Thyroid gland (tissue), 4 donors: ENCODE data around the gene MSTO1. TPM values are rescaled to one million over a fixed set of nuclear protein-coding genes. Genes with fewer than 3 reads are reported as not detected.
A peak's percentile ranks its signal among the peaks of the same experiment; 100 is the strongest.
"Not testable (repeated sequence)": the region's sequence is repeated elsewhere in the genome, so short reads cannot be mapped to it uniquely, and the experiment has no call there.

Experiments used
- DNase-seq, 2 donors: peaks; one replicate each; pipeline ENCODE4 v3.0.0-alpha.2; 2019
- H3K27ac ChIP-seq, 3 donors: fragments of 200-600 bp; sonication (generic); 1 replicate in 2 of 3; 2 replicates in 1 of 3; pipeline ENCODE4 v1.5.1; 2016 to 2019; ENCODE audit warnings: mild to moderate bottlenecking in 1 of 3, moderate library complexity in 1 of 3
- H3K27me3 ChIP-seq: fragments of 200-600 bp; sonication (generic); one replicate; pipeline ENCODE4 v1.5.1; 2019
- H3K36me3 ChIP-seq, 2 donors: fragments of 200-600 bp; sonication (generic); one replicate each; pipeline ENCODE4 v1.5.1; 2016 to 2019
- H3K4me1 ChIP-seq, 2 donors: fragments of 200-600 bp; sonication (generic); one replicate each; pipeline ENCODE4 v1.5.1; 2017 to 2019
- H3K4me3 ChIP-seq, 3 donors: fragments of 200-600 bp; sonication (generic); replicated peaks in 1 of 3; 1 replicate in 2 of 3; 2 replicates in 1 of 3; pipeline ENCODE4 v1.5.1; 2016; ENCODE audit warnings: mild to moderate bottlenecking in 1 of 3
- H3K9me3 ChIP-seq: fragments of 200-600 bp; sonication (generic); one replicate; pipeline ENCODE4 v1.5.1; 2017
- POLR2A ChIP-seq, 2 donors: fragments of 450-650 bp; IDR thresholded peaks; one replicate each; pipeline ENCODE4 v1.6.1; 2017; ENCODE audit warnings: antibody characterized with exemption in 2 of 2, mild to moderate bottlenecking in 2 of 2, moderate library complexity in 1 of 2
- WGBS, 2 donors: methylation state at CpG; one replicate each; pipeline ENCODE4 v1.1.5; 2017; 5-methylcytosine and 5-hydroxymethylcytosine counted together
- intact Hi-C: fragments of 100-400 bp; cut with DNase I; formaldehyde crosslinking; loops from one replicate; pipeline ENCODE4 v1.15.1; 2023
- total RNA-seq, 4 donors: library from RNA; depleted of rRNA; stranded (reverse); fragments of >200 nt; gene quantifications; one replicate each; pipeline ENCODE4 v1.2.3, GENCODE V29; 2016
- TF ChIP-seq, protein P1 (sequence below), 6 experiments: fragments of 200-600 bp in 3 of 6; fragments of 450-650 bp in 3 of 6; sonication (generic) in 3 of 6; IDR thresholded peaks; one replicate each; pipeline ENCODE4 v1.5.1; 2016 to 2019; ENCODE audit warnings: antibody characterized with exemption in 6 of 6, mild to moderate bottlenecking in 2 of 6, inconsistent platforms in 1 of 6, moderate library complexity in 1 of 6

MSTO1 gene
- total RNA-seq, 4 donors from 2014 or later: 8.3 to 31.9 (median 18.6) TPM

GRCh38 chr1:155570593-155570990, 39.4 kb upstream of the MSTO1 start:
- H3K36me3 ChIP-seq: no peaks in the 10 kb centered on the region
- H3K27me3 ChIP-seq: no peaks in the 10 kb centered on the region
- H3K27ac ChIP-seq: no peak overlapping the region
- H3K4me3 ChIP-seq: no peak overlapping the region
- DNase-seq: no peak
- 86 to 92% methylated on average over 4 of the region's 4 CpGs for WGBS, 2 donors
- no peaks in the 10 kb centered on the region for H3K4me1 ChIP-seq
- no peak for TF ChIP-seq POLR2A (IDR thresholded peaks at IDR 0.05)
- TF ChIP-seq, protein P1, sequence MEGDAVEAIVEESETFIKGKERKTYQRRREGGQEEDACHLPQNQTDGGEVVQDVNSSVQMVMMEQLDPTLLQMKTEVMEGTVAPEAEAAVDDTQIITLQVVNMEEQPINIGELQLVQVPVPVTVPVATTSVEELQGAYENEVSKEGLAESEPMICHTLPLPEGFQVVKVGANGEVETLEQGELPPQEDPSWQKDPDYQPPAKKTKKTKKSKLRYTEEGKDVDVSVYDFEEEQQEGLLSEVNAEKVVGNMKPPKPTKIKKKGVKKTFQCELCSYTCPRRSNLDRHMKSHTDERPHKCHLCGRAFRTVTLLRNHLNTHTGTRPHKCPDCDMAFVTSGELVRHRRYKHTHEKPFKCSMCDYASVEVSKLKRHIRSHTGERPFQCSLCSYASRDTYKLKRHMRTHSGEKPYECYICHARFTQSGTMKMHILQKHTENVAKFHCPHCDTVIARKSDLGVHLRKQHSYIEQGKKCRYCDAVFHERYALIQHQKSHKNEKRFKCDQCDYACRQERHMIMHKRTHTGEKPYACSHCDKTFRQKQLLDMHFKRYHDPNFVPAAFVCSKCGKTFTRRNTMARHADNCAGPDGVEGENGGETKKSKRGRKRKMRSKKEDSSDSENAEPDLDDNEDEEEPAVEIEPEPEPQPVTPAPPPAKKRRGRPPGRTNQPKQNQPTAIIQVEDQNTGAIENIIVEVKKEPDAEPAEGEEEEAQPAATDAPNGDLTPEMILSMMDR (IDR thresholded peaks at IDR 0.05): no peak
- H3K9me3 ChIP-seq: no peaks in the 10 kb centered on the region
- intact Hi-C loops: no loop called here

DNA sequence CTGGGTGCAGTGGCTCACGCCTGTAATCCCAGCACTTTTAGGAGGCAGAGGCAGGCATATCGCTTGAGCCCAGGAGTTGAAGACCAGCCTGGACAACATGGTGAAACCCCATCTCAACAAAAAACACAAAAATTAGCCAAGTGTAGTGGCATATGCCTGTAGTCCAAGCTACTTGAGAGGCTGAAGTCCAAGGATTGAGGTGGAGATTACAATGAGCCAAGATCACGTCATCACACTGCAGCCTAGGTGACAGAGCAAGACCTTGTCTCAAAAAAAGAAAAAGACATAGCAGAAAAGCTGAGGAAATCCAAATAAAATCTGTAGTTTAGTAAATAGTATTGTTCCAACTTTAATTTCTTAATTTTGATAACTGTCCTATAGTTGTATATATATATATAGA, 35.9 kb upstream of the MSTO1 start:
- DNase-seq: peak in 1 of 2 donors; percentile 7
- no peaks in the 10 kb centered on the region for H3K27me3 ChIP-seq
- no peaks in the 10 kb centered on the region for H3K9me3 ChIP-seq
- no peaks in the 10 kb centered on the region for H3K4me1 ChIP-seq
- no peak overlapping the region for H3K4me3 ChIP-seq
- intact Hi-C loops: no loop called here
- TF ChIP-seq, protein P1 (IDR thresholded peaks at IDR 0.05): no peak
- TF ChIP-seq POLR2A (IDR thresholded peaks at IDR 0.05): no peak
- no peaks in the 10 kb centered on the region for H3K36me3 ChIP-seq
- H3K27ac ChIP-seq: no peak overlapping the region
- 78 to 84% methylated on average over 3 of the region's 3 CpGs for WGBS, 2 donors

DNA sequence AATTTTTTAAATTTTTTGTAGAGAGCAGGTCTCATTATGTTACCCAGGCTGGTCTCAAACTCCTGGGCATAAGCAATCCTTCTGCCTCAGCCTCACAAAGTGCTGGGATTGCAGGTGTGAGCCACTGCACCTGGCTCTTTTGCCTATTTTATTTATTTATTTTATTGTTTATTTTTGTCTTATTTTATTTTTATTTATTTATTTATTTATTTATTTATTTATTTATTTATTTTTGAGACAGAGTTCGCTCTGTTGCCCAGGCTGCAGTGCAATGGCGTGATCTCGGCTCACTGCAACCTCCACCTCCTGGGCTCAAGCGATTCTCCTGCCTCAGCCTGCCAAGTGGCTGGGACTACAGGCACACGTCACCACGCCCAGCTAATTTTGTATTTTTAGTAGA, 34.4 kb upstream of the MSTO1 start:
- intact Hi-C loops, DNase-seq, H3K9me3 ChIP-seq, H3K4me1 ChIP-seq, H3K36me3 ChIP-seq, H3K27ac ChIP-seq, H3K27me3 ChIP-seq, H3K4me3 ChIP-seq: not testable (repeated sequence)
- WGBS, 2 donors: 98 to 99% methylated on average over 6 of the region's 6 CpGs

DNA sequence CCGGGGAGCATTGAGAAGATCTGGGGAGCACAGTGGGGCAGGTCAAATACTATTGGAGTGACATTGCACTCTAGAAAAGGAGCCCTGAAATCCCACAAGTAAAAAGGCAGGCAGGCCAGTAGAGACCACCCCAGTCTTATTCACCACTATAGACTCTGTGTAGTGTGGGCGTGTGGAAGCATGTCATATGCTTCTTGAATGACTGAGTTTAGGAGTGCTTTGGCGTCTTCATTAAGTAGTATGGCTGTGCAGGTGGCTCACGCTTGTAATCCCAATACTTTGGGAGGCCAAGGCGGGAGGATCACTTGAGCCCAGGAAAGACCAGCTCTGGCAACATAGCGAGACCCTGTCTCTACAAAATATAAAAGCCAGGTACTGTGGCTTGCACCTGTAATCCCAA, 26.2 kb upstream of the MSTO1 start:
- H3K27me3 ChIP-seq, DNase-seq, H3K4me3 ChIP-seq, H3K9me3 ChIP-seq, H3K27ac ChIP-seq, H3K4me1 ChIP-seq, H3K36me3 ChIP-seq, intact Hi-C loops: not testable (repeated sequence)
- 83 to 84% methylated on average over 6 of the region's 6 CpGs for WGBS, 2 donors

GRCh38 chr1:155589282-155589681, 20.7 kb upstream of the MSTO1 start:
- DNase-seq, H3K27me3 ChIP-seq, H3K27ac ChIP-seq, H3K9me3 ChIP-seq, H3K36me3 ChIP-seq, H3K4me3 ChIP-seq, intact Hi-C loops, H3K4me1 ChIP-seq: not testable (repeated sequence)
- WGBS, 2 donors: 83 to 98% methylated on average over 3 of the region's 3 CpGs

DNA sequence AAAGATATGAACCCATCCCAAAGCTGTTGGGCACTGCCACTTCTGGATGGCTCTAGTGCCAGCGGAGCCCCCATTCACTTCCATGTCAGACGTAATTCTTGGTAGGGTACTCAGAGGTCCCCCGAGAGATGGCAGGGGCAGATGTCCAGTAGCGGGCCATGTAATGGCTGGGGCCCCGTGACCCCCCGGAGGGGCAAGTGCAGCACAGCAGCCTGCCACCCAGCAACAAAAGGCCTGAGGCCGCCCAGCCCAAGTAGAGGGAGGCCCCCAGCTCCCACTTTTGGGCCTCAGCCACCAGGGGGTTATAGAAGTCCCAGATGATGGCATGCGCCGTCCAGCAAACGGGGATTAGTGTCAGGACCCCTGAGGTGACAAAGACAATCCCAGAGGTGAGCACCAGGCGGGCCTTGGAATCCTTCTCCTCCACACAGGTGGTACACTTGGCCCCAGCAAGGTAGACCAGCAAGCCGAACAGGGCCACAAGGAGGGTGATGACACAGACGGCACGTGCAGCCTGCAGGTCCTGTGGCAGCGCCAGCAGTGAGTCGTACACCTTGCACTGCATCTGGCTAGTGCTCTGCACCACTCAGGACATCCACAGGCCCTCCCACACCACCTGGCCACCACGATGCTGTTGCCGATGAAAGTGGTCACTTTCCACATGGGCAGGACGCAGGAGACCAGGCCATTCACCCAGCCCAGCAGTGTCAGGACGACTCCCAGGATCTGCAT, 19.3 kb upstream of the MSTO1 start:
- not testable (repeated sequence) for DNase-seq
- intact Hi-C loops: loop anchor here (5.0 kb wide), 1 partner anchor 338 kb away; no protein-coding TSS in a partner anchor

GRCh38 chr1:155591770-155592169, 18.2 kb upstream of the MSTO1 start:
- Histone ChIP-seq H3K4me3 (no peak overlapping the region), H3K4me1 (no peaks in the 10 kb centered on the region), H3K27me3 (no peaks in the 10 kb centered on the region), H3K9me3 (no peaks in the 10 kb centered on the region), H3K27ac (no peak overlapping the region), H3K36me3 (no peaks in the 10 kb centered on the region)
- TF ChIP-seq, protein P1 (IDR thresholded peaks at IDR 0.05): peak in 4 of 6 experiments; percentile 43 to 63 (median 56)
- TF ChIP-seq POLR2A (IDR thresholded peaks at IDR 0.05): no peak
- no peak for DNase-seq
- intact Hi-C loops: loop anchor here (5.0 kb wide), 1 partner anchor 339 kb away; no protein-coding TSS in a partner anchor
- 37 to 38% methylated on average over 6 of the region's 6 CpGs for WGBS, 2 donors

More for the DNA sequence above, 19.3 kb upstream of the MSTO1 start:
- not testable (repeated sequence) for H3K27ac ChIP-seq, H3K27me3 ChIP-seq, H3K4me1 ChIP-seq, H3K9me3 ChIP-seq, H3K4me3 ChIP-seq, H3K36me3 ChIP-seq
- WGBS, 2 donors: 91 to 96% methylated on average over 7 to 16 of the region's 20 CpGs

- DNase-seq, intact Hi-C loops, H3K36me3 ChIP-seq, H3K27ac ChIP-seq, H3K4me1 ChIP-seq, H3K4me3 ChIP-seq, H3K27me3 ChIP-seq, H3K9me3 ChIP-seq: not testable (repeated sequence)
- 71 to 80% methylated on average over 3 of the region's 3 CpGs for WGBS, 2 donors
Observed at GRCh38 chr1:155595877-155596474, 14.0 kb upstream of the MSTO1 start.
